HCT116 (cell line): ENCODE data around the gene COMMD4.
"Not testable (repeated sequence)": the region's sequence is repeated elsewhere in the genome, so short reads cannot be mapped to it uniquely, and the experiment has no call there.

Experiments used
- EZH2 ChIP-seq: fragments of 200-600 bp; sonication (generic); IDR thresholded peaks from 2 replicates; pipeline ENCODE4 v1.6.1; 2017; ENCODE audit warnings: antibody characterized with exemption, mixed run types
- EZH2phosphoT487 ChIP-seq: fragments of 200-600 bp; IDR thresholded peaks from 2 replicates; pipeline ENCODE4 v1.6.1; 2018; ENCODE audit warnings: antibody characterized with exemption, borderline replicate concordance
- POLR2A ChIP-seq: IDR thresholded peaks from 2 replicates; pipeline ENCODE4 v1.7.0; 2011; ENCODE audit warnings: borderline replicate concordance; ENCODE audit not compliant: insufficient read depth, insufficient read length; ENCODE audit errors: extremely low read depth
- RAD21 ChIP-seq: IDR thresholded peaks from 2 replicates; pipeline ENCODE4 v1.6.1; 2012; ENCODE audit warnings: low read depth, mild to moderate bottlenecking
- TF ChIP-seq, protein P1 (sequence below), 3 experiments: fragments of 200-600 bp in 1 of 3; sonication (generic) in 1 of 3; IDR thresholded peaks in 2 of 3; conservative IDR thresholded peaks in 1 of 3; 2 replicates each; pipeline ENCODE4 v1.5.1; 2012 to 2017; ENCODE audit warnings: low read depth in 2 of 3, low read length in 2 of 3, antibody characterized with exemption in 1 of 3, borderline replicate concordance in 1 of 3, control low read depth in 1 of 3, mild to moderate bottlenecking in 1 of 3, mixed read lengths in 1 of 3, mixed run types in 1 of 3, moderate library complexity in 1 of 3; ENCODE audit not compliant: insufficient read depth in 1 of 3

GRCh38 chr15:75332093-75332492 lies 3.8 kb upstream of the COMMD4 start:
- TF ChIP-seq EZH2phosphoT487, POLR2A, RAD21, EZH2: not testable (repeated sequence)
- TF ChIP-seq, protein P1, sequence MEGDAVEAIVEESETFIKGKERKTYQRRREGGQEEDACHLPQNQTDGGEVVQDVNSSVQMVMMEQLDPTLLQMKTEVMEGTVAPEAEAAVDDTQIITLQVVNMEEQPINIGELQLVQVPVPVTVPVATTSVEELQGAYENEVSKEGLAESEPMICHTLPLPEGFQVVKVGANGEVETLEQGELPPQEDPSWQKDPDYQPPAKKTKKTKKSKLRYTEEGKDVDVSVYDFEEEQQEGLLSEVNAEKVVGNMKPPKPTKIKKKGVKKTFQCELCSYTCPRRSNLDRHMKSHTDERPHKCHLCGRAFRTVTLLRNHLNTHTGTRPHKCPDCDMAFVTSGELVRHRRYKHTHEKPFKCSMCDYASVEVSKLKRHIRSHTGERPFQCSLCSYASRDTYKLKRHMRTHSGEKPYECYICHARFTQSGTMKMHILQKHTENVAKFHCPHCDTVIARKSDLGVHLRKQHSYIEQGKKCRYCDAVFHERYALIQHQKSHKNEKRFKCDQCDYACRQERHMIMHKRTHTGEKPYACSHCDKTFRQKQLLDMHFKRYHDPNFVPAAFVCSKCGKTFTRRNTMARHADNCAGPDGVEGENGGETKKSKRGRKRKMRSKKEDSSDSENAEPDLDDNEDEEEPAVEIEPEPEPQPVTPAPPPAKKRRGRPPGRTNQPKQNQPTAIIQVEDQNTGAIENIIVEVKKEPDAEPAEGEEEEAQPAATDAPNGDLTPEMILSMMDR (IDR thresholded peaks at IDR 0.05 in 2 of 3, conservative IDR thresholded peaks at IDR 0.05 in 1 of 3; ENCODE audit: borderline replicate concordance in 1 of 3, insufficient read depth in 1 of 3, low read depth in 2 of 3, low read length in 2 of 3): not testable (repeated sequence)
